Measurements from ENCODE around the gene PRR5L. TPM values are rescaled to one million over a fixed set of nuclear protein-coding genes. Genes with fewer than 3 reads are reported as not detected.
"Not testable (repeated sequence)": the region's sequence is repeated elsewhere in the genome, so short reads cannot be mapped to it uniquely, and the experiment has no call there.

PRR5L gene
- total and polyA plus RNA-seq, 4 experiments from 2014 or later, result 10.1 to 62.7 (median 39.7) TPM

GRCh38 chr11:36324956-36325355, 28.9 kb downstream of the PRR5L start:
- H3K4me1 Mint-ChIP-seq, result peaks cover 4 to 18% (median 7%) of the 10 kb centered on the region in 4 donors
- H3K4me3 Mint-ChIP-seq; DNase-seq; H3K27ac ChIP-seq (ENCODE audit: low read depth, low read length); CTCF ChIA-PET (ENCODE audit: partially characterized antibody); H3K27me3 ChIP-seq (ENCODE audit: insufficient read depth, low read length); H3K9me3 Mint-ChIP-seq; H3K36me3 Mint-ChIP-seq; H3K36me3 ChIP-seq (ENCODE audit: insufficient read depth, low read length); POLR2A ChIA-PET (ENCODE audit: partially characterized antibody); H3K27me3 Mint-ChIP-seq; H3K27ac Mint-ChIP-seq; H3K9me3 ChIP-seq (ENCODE audit: control insufficient read depth in 1 of 2, low read length in 2 of 2); H3K4me3 ChIP-seq (ENCODE audit: low read length in 2 of 2); intact Hi-C loops (cut with micrococcal nuclease): not testable (repeated sequence)
- peaks cover 11% of the 10 kb centered on the region for H3K4me1 ChIP-seq (ENCODE audit: insufficient read depth, low read length)

GRCh38 chr11:36325403-36325802, 29.3 kb downstream of the PRR5L start:
- intact Hi-C loops (cut with micrococcal nuclease); POLR2A ChIA-PET (ENCODE audit: partially characterized antibody); H3K9me3 Mint-ChIP-seq; H3K27me3 ChIP-seq (ENCODE audit: insufficient read depth, low read length); DNase-seq; H3K36me3 ChIP-seq (ENCODE audit: insufficient read depth, low read length); H3K9me3 ChIP-seq (ENCODE audit: control insufficient read depth in 1 of 2, low read length in 2 of 2); H3K27me3 Mint-ChIP-seq; H3K27ac ChIP-seq (ENCODE audit: low read depth, low read length); H3K36me3 Mint-ChIP-seq; H3K27ac Mint-ChIP-seq; H3K4me3 Mint-ChIP-seq; CTCF ChIA-PET (ENCODE audit: partially characterized antibody); H3K4me3 ChIP-seq (ENCODE audit: low read length in 2 of 2): not testable (repeated sequence)
- peaks cover 4 to 18% (median 7%) of the 10 kb centered on the region in 4 donors for H3K4me1 Mint-ChIP-seq
- H3K4me1 ChIP-seq (ENCODE audit: insufficient read depth, low read length), result peaks cover 11% of the 10 kb centered on the region

GRCh38 chr11:36326524-36327419, 30.7 kb downstream of the PRR5L start:
- Mint-ChIP-seq H3K4me3 (no peak overlapping the region), H3K27ac (no peak overlapping the region), H3K36me3 (no peaks in the 10 kb centered on the region), H3K9me3 (peaks cover 0 to under 1% (median 0%) of the 10 kb centered on the region in 8 donors), H3K27me3 (peaks cover 0 to 2% of the 10 kb centered on the region in 2 donors), H3K4me1 (peaks cover 0 to 11% (median 5%) of the 10 kb centered on the region in 4 donors)
- H3K27me3 ChIP-seq (ENCODE audit: insufficient read depth, low read length), result no peaks in the 10 kb centered on the region
- peaks cover 11% of the 10 kb centered on the region for H3K4me1 ChIP-seq (ENCODE audit: insufficient read depth, low read length)
- no peak overlapping the region for H3K27ac ChIP-seq (ENCODE audit: low read depth, low read length)
- H3K4me3 ChIP-seq (ENCODE audit: low read length in 2 of 2), result no peak overlapping the region
- intact Hi-C loops (cut with micrococcal nuclease), result no loop called here
- ChIA-PET POLR2A (ENCODE audit: partially characterized antibody) (no interaction called here), CTCF (ENCODE audit: partially characterized antibody) (no interaction called here)
- DNase-seq, result no peak
- H3K36me3 ChIP-seq (ENCODE audit: insufficient read depth, low read length), result no peaks in the 10 kb centered on the region
- H3K9me3 ChIP-seq (ENCODE audit: control insufficient read depth in 1 of 2, low read length in 2 of 2), result no peaks in the 10 kb centered on the region

- intact Hi-C loops (cut with micrococcal nuclease), result no loop called here
- Histone ChIP-seq H3K27ac (ENCODE audit: low read depth, low read length) (no peak overlapping the region), H3K27me3 (ENCODE audit: insufficient read depth, low read length) (no peaks in the 10 kb centered on the region), H3K4me1 (ENCODE audit: insufficient read depth, low read length) (no peaks in the 10 kb centered on the region), H3K4me3 (ENCODE audit: low read length in 2 of 2) (no peak overlapping the region), H3K36me3 (ENCODE audit: insufficient read depth, low read length) (no peaks in the 10 kb centered on the region), H3K9me3 (ENCODE audit: control insufficient read depth in 1 of 2, low read length in 2 of 2) (no peaks in the 10 kb centered on the region)
- no peak for DNase-seq
- Mint-ChIP-seq H3K27ac (no peak overlapping the region), H3K36me3 (no peaks in the 10 kb centered on the region), H3K27me3 (peaks cover 0 to 2% of the 10 kb centered on the region in 2 donors), H3K4me3 (no peak overlapping the region), H3K9me3 (peaks cover 0 to 1% (median 0%) of the 10 kb centered on the region in 8 donors), H3K4me1 (peaks cover 0 to 3% (median under 1%) of the 10 kb centered on the region in 4 donors)
- ChIA-PET CTCF (ENCODE audit: partially characterized antibody) (interaction anchor here (0.9 kb wide), 1 partner anchor 164 kb away, joined by 3 read pairs; no protein-coding TSS in a partner anchor), POLR2A (ENCODE audit: partially characterized antibody) (no interaction called here)
These were observed 33.0 kb downstream of the PRR5L start for GRCh38 chr11:36328966-36329673.

GRCh38 chr11:36330411-36330810, 34.3 kb downstream of the PRR5L start:
- ChIA-PET CTCF (ENCODE audit: partially characterized antibody) (interaction anchor here (1.5 kb wide), 1 partner anchor 11 kb away, joined by 4 read pairs; no protein-coding TSS in a partner anchor), POLR2A (ENCODE audit: partially characterized antibody) (no interaction called here)
- Histone ChIP-seq H3K4me3 (ENCODE audit: low read length in 2 of 2) (no peak overlapping the region), H3K27me3 (ENCODE audit: insufficient read depth, low read length) (no peaks in the 10 kb centered on the region), H3K9me3 (ENCODE audit: control insufficient read depth in 1 of 2, low read length in 2 of 2) (no peaks in the 10 kb centered on the region), H3K27ac (ENCODE audit: low read depth, low read length) (no peak overlapping the region), H3K4me1 (ENCODE audit: insufficient read depth, low read length) (no peaks in the 10 kb centered on the region), H3K36me3 (ENCODE audit: insufficient read depth, low read length) (no peaks in the 10 kb centered on the region)
- Mint-ChIP-seq H3K27ac (no peak overlapping the region), H3K36me3 (no peaks in the 10 kb centered on the region), H3K4me1 (peaks cover 0 to 4% (median 0%) of the 10 kb centered on the region in 4 donors), H3K4me3 (no peak overlapping the region), H3K9me3 (peaks cover 0 to 1% (median 0%) of the 10 kb centered on the region in 8 donors), H3K27me3 (peaks cover 0 to 2% of the 10 kb centered on the region in 2 donors)
- intact Hi-C loops (cut with micrococcal nuclease), result no loop called here
- DNase-seq, result no peak

- no peaks in the 10 kb centered on the region for H3K36me3 Mint-ChIP-seq
- POLR2A ChIA-PET (ENCODE audit: partially characterized antibody), result no interaction called here
These were observed 37.4 kb downstream of the PRR5L start for GRCh38 chr11:36333468-36333867.

GRCh38 chr11:36333897-36334296, 37.8 kb downstream of the PRR5L start:
- Histone ChIP-seq H3K9me3 (ENCODE audit: control insufficient read depth in 1 of 2, low read length in 2 of 2) (no peaks in the 10 kb centered on the region), H3K4me1 (ENCODE audit: insufficient read depth, low read length) (no peaks in the 10 kb centered on the region), H3K36me3 (ENCODE audit: insufficient read depth, low read length) (no peaks in the 10 kb centered on the region), H3K4me3 (ENCODE audit: low read length in 2 of 2) (no peak overlapping the region), H3K27me3 (ENCODE audit: insufficient read depth, low read length) (no peaks in the 10 kb centered on the region), H3K27ac (ENCODE audit: low read depth, low read length) (no peak overlapping the region)
- intact Hi-C loops (cut with micrococcal nuclease), result no loop called here
- no peak overlapping the region for H3K27ac Mint-ChIP-seq
- CTCF ChIA-PET (ENCODE audit: partially characterized antibody), result interaction anchor here (1.6 to 2.0 kb wide), 2 partner anchors 13 to 19 kb away, joined by 4 to 5 read pairs; no protein-coding TSS in a partner anchor
- no peak overlapping the region for H3K4me3 Mint-ChIP-seq
- no peaks in the 10 kb centered on the region for H3K27me3 Mint-ChIP-seq
- H3K36me3 Mint-ChIP-seq, result no peaks in the 10 kb centered on the region
- H3K9me3 Mint-ChIP-seq, result peaks cover 0 to 1% (median 0%) of the 10 kb centered on the region in 8 donors
- POLR2A ChIA-PET (ENCODE audit: partially characterized antibody), result no interaction called here
- peaks cover 0 to 4% (median 0%) of the 10 kb centered on the region in 4 donors for H3K4me1 Mint-ChIP-seq
- DNase-seq, result no peak

More at GRCh38 chr11:36333468-36333867, 37.4 kb downstream of the PRR5L start:
- DNase-seq, result no peak
- Histone ChIP-seq H3K27me3 (ENCODE audit: insufficient read depth, low read length) (no peaks in the 10 kb centered on the region), H3K36me3 (ENCODE audit: insufficient read depth, low read length) (no peaks in the 10 kb centered on the region), H3K4me3 (ENCODE audit: low read length in 2 of 2) (no peak overlapping the region), H3K27ac (ENCODE audit: low read depth, low read length) (no peak overlapping the region), H3K4me1 (ENCODE audit: insufficient read depth, low read length) (no peaks in the 10 kb centered on the region), H3K9me3 (ENCODE audit: control insufficient read depth in 1 of 2, low read length in 2 of 2) (no peaks in the 10 kb centered on the region)
- H3K4me1 Mint-ChIP-seq, result peaks cover 0 to 4% (median 0%) of the 10 kb centered on the region in 4 donors
- intact Hi-C loops (cut with micrococcal nuclease), result no loop called here
- no peak overlapping the region for H3K27ac Mint-ChIP-seq
- H3K27me3 Mint-ChIP-seq, result no peaks in the 10 kb centered on the region
- CTCF ChIA-PET (ENCODE audit: partially characterized antibody), result interaction anchor here (1.6 kb wide), 1 partner anchor 19 kb away, joined by 4 read pairs; no protein-coding TSS in a partner anchor
- no peak overlapping the region for H3K4me3 Mint-ChIP-seq
- H3K9me3 Mint-ChIP-seq, result peaks cover 0 to 1% (median 0%) of the 10 kb centered on the region in 8 donors

Measured in CD4-positive, alpha-beta memory T cell (primary cell).